Muscle layer of colon (tissue), 2 donors: ENCODE data around the gene ME1.
"Not testable (repeated sequence)": the region's sequence is repeated elsewhere in the genome, so short reads cannot be mapped to it uniquely, and the experiment has no call there.

ENCODE experiments used
- H3K27ac ChIP-seq: one replicate; pipeline ENCODE4 v1.7.0; 2013; ENCODE audit warnings: low read depth, mild to moderate bottlenecking, low read length, moderate library complexity
- H3K27me3 ChIP-seq, 2 donors: one replicate each; pipeline ENCODE4 v1.7.0; 2013; ENCODE audit warnings: low read length in 2 of 2, mild to moderate bottlenecking in 2 of 2; ENCODE audit not compliant: insufficient read depth in 2 of 2, control insufficient read depth in 1 of 2
- H3K36me3 ChIP-seq: one replicate; pipeline ENCODE4 v1.7.0; 2013; ENCODE audit warnings: mild to moderate bottlenecking, low read length; ENCODE audit not compliant: insufficient read depth
- H3K4me1 ChIP-seq: one replicate; pipeline ENCODE4 v1.7.0; 2013; ENCODE audit warnings: mild to moderate bottlenecking, low read length; ENCODE audit not compliant: insufficient read depth
- H3K4me3 ChIP-seq, 2 donors: one replicate each; pipeline ENCODE4 v1.7.0; 2013; ENCODE audit warnings: low read length in 2 of 2, low read depth in 1 of 2, mild to moderate bottlenecking in 1 of 2, moderate library complexity in 1 of 2
- H3K9ac ChIP-seq: one replicate; pipeline ENCODE4 v1.7.0; 2013; ENCODE audit warnings: low read length
- H3K9me3 ChIP-seq: one replicate; pipeline ENCODE4 v1.7.0; 2013; ENCODE audit warnings: mild to moderate bottlenecking, low read length
- donor health status: abdominal sarcoma.
- donor health status: Adenocarcinoma of cecum.

The ME1 gene

DNA sequence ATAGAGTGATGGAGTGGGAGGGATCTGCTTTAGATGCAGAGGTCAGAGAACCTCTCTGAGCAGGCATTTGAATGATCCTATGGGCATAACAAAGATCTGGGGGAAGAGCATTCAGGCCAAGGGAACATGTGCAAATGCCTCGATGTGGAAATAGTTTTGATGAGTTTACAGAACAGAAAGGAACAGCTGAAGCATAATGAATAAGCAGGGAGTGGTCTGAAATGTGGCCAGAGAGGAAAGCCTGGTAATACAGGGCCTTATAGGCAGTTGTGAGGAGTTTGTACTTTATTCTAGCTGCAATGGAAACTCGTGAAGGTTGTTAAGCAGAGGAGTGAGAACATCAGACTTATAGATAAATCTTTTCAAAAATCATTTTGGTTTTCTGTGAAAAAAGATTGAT is 33.0 kb upstream of the ME1 start:
- Histone ChIP-seq H3K27ac (no peak overlapping the region), H3K9ac (no peak overlapping the region), H3K27me3 (no peaks in the 10 kb centered on the region), H3K36me3 (no peaks in the 10 kb centered on the region), H3K4me1 (no peaks in the 10 kb centered on the region), H3K4me3 (no peak overlapping the region), H3K9me3 (no peaks in the 10 kb centered on the region)

DNA sequence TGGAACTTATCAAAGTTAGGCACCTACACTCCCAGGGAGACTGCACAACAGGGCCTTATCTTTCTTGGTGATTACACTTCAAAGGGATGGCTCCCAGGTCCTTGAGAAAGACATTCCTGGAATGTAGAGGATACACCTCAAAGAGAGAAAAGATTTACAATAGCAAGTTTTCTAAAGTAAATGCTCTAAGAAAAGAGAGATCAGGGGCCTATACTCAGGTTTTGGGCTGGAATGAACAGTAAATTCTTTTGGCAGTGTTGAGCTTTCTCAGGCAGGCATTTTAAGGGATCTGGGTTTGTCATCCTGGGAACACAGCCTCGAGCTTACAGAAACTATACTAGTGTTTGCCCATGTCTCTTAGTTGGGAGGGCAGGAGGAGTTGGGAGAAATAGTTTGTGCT is 31.7 kb upstream of the ME1 start:
- Histone ChIP-seq H3K9me3 (no peaks in the 10 kb centered on the region), H3K4me1 (no peaks in the 10 kb centered on the region), H3K4me3 (no peak overlapping the region), H3K27me3 (no peaks in the 10 kb centered on the region), H3K36me3 (no peaks in the 10 kb centered on the region), H3K27ac (no peak overlapping the region), H3K9ac (no peak overlapping the region)

DNA sequence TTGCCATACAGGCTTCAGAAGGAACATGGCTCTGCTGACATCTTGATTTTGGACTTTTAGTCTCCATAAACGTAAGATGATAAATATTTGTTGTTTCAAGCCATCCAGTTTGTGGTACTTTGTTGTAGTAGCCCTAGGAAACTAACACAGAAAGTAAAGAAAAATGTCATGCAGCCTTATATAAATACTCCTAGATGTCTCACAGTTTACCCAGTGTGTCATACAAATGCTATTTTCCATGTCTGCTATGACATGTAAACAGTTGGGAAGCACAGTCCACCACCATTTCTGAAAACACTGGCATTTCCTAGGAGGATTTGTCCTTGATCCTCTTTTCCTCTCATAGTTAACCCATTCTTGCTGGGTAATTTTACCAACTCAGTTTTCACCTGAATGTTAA is 30.6 kb upstream of the ME1 start:
- Histone ChIP-seq H3K9me3 (no peaks in the 10 kb centered on the region), H3K4me3 (no peak overlapping the region), H3K4me1 (no peaks in the 10 kb centered on the region), H3K27me3 (no peaks in the 10 kb centered on the region), H3K9ac (no peak overlapping the region), H3K27ac (no peak overlapping the region), H3K36me3 (no peaks in the 10 kb centered on the region)

DNA sequence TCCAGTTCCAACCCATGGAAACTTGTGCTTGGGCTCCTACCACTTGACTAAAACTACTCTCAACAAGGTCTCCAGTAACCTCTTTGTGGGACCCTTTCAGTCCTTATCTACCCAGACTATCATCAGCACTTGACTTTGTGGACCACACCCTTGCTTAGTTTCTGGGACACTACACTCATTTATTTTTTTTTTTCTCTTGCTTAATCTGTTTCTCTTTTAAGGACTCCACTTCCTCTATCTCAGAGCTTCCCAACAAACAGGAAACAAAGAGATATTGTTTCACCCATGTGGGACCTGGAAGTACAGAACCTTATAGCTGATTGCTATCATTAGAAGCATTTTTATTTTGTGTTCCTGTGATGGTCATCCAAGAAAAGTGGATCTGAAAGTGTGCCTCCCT is 28.8 kb upstream of the ME1 start:
- H3K9ac ChIP-seq = no peak overlapping the region
- H3K4me3 ChIP-seq = no peak overlapping the region
- no peaks in the 10 kb centered on the region for H3K4me1 ChIP-seq
- H3K27ac ChIP-seq = no peak overlapping the region
- no peaks in the 10 kb centered on the region for H3K36me3 ChIP-seq
- no peaks in the 10 kb centered on the region for H3K27me3 ChIP-seq
- H3K9me3 ChIP-seq = no peaks in the 10 kb centered on the region

DNA sequence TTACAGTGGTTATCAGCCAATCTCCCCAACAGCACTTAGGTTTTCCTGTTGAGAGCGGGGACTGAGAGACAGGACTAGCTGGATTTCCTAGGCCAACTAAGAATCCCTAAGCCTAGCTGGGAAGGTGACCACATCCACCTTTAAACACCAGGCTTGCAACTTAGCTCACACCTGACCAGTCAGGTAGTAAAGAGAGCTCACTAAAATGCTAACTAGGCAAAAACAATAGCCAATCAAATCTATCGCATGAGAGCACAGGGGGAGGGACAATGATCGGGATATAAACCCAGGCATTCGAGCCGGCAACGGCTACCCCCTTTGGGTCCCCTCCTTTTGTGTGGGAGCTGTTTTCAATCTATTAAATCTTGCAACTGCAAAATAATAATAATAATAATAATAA is 19.2 kb upstream of the ME1 start:
- not testable (repeated sequence) for H3K4me3 ChIP-seq, H3K9ac ChIP-seq, H3K27ac ChIP-seq, H3K36me3 ChIP-seq, H3K27me3 ChIP-seq, H3K4me1 ChIP-seq, H3K9me3 ChIP-seq

DNA sequence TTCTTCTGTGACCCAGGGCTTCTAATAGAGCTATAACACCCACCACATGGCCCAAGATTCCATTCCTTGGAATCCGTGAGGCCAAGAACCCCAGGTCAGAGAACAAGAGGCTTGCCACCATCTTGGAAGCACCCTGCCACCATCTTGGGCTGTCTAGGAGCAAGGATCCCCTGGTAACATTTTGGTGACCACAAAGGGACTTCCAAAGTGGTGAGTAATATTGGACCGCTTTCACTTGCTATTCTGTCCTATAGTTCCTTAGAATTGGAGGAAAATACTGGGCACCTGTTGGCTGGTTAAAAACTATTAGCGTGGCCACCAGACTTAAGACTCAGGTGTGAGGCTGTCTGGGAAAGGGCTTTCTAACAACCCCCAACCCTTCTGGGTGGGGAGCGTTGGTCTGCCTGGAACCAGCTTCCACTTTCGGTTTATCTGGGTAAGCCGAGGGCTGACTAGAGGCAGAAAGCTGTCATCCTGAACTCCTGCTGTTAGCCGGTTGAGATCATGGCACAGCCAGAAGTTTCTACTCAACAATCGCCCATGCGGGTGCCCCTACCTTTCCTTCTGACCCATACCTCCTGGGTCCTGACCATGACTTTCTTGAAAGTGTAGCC is 13.3 kb upstream of the ME1 start:
- not testable (repeated sequence) for H3K9ac ChIP-seq, H3K4me3 ChIP-seq, H3K9me3 ChIP-seq, H3K27ac ChIP-seq, H3K27me3 ChIP-seq, H3K4me1 ChIP-seq, H3K36me3 ChIP-seq

DNA sequence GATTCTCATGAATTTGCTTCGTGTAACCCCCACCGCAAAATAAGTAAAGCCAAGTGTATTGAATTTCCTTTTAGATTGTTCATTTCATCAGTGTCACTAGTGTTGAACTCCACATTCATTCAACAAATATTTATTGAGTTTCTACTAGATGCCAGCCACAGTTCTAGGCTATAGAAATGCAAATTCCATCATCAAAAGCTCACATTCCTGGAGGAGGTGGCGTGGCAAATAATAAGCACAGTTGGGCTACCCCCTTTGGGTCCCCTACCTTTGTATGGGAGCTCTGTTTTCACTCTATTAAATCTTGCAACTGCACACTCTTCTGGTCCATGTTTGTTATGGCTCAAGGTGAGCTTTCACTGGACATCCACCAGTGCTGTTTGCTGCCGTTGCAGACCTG is 12.7 kb upstream of the ME1 start:
- Histone ChIP-seq H3K27me3 (no peaks in the 10 kb centered on the region), H3K4me3 (no peak overlapping the region), H3K27ac (no peak overlapping the region), H3K9me3 (no peaks in the 10 kb centered on the region), H3K9ac (no peak overlapping the region), H3K36me3 (no peaks in the 10 kb centered on the region), H3K4me1 (no peaks in the 10 kb centered on the region)

DNA sequence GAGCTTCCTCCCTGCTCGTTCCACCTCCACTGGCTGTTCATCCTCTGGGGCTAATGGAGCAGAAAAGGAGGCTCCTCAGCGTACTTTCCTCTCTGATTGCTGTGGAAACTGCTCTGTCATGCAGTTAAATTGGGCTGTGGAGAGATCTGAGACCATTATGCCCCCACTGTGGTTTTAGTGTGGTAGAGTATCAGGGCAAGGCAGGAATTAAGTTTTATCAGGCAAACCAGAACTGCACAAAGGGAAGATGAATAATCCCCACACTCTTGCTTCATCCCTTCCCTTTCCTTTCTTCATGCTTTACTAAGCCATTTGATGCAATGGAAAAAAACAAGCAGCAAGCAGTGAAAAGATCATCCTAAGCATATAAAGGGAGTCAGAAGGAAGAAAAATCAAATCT is 11.9 kb upstream of the ME1 start:
- Histone ChIP-seq H3K4me3 (no peak overlapping the region), H3K27ac (no peak overlapping the region), H3K36me3 (no peaks in the 10 kb centered on the region), H3K27me3 (no peaks in the 10 kb centered on the region), H3K9me3 (no peaks in the 10 kb centered on the region), H3K4me1 (no peaks in the 10 kb centered on the region), H3K9ac (no peak overlapping the region)

DNA sequence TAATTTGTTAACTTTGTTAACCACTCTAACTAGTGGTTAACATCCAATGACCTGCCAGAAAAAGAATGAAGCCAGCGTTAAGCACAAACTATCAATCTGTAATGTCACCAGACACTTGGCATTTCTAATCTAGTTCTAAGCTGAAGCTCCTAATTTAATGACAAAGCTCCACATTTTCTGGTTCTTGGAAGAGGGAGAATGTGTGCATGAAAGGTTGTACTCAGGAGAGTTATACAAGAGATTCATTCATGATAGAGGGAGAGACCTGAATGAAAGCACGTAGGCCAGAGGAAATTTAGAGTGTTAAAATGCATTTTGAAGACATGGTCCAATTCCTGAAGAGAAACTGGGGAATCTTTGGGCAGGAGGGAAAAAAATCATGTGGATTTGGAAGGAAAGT is 8.3 kb upstream of the ME1 start:
- Histone ChIP-seq H3K36me3 (no peaks in the 10 kb centered on the region), H3K27me3 (no peaks in the 10 kb centered on the region), H3K4me3 (no peak overlapping the region), H3K9ac (no peak overlapping the region), H3K9me3 (no peaks in the 10 kb centered on the region), H3K4me1 (no peaks in the 10 kb centered on the region), H3K27ac (no peak overlapping the region)

DNA sequence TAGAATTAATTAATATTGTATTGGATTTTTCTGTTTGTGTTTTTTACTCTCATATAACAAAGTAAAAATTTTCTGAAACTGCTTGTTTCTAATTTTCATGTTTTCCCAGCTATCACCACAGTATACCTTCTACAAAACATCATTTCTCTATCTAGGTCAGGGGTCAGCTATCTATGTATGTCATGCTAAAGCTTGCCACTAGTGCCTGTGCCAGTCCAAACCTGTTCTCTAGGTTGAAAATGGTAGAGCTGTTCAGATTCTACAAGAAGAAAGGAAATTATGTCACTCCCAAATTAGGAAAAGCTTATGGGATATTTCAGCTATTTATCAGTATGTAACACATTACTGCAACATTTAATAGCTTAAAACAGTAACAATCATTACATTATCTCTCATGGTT is 5.8 kb upstream of the ME1 start:
- peaks cover 1% of the 10 kb centered on the region for H3K4me1 ChIP-seq
- H3K4me3 ChIP-seq = no peak overlapping the region
- no peaks in the 10 kb centered on the region for H3K36me3 ChIP-seq
- H3K27ac ChIP-seq = no peak overlapping the region
- H3K9me3 ChIP-seq = no peaks in the 10 kb centered on the region
- H3K9ac ChIP-seq = no peak overlapping the region
- no peaks in the 10 kb centered on the region for H3K27me3 ChIP-seq

DNA sequence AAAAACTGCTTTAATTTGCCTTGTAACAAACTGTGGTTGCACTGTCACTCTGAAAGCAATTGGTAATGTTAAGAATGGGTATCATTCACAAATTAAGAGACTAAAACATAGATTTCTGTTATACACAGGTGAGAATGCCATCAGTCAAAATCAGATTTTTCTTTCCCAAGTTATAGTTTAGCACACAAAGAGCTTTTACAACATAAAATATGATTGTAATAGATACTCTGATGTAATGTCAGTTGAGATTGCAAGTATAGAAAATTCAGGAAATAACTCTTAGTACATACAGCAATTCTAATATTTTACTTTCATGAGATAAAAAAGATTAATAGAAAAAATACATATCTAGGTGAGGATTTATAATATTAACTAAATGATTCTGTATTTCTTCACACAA is 2.3 kb upstream of the ME1 start:
- no peak overlapping the region for H3K9ac ChIP-seq
- no peaks in the 10 kb centered on the region for H3K36me3 ChIP-seq
- no peak overlapping the region for H3K4me3 ChIP-seq
- no peaks in the 10 kb centered on the region for H3K27me3 ChIP-seq
- peaks cover 4% of the 10 kb centered on the region for H3K4me1 ChIP-seq
- no peak overlapping the region for H3K27ac ChIP-seq
- no peaks in the 10 kb centered on the region for H3K9me3 ChIP-seq

DNA sequence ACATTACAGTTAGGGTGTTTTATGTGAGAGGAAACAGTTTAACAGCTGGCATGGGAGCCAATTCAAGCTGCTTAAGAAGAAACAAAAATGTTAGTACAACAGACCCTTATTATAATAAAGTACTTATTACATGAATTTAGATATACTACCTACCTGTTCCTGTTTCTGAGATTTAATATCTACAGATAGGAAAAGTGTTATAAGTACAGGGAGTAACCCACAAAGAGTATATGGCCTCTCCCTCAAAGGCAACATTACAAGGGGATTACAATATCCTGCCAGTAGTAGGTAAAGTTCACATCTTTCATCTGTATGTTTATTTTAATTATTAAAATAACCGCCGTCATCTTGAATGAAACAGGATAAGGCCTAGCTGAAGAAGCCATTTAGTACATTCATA is 1.8 kb upstream of the ME1 start:
- H3K4me3 ChIP-seq = no peak overlapping the region
- H3K9me3 ChIP-seq = no peaks in the 10 kb centered on the region
- H3K4me1 ChIP-seq = peaks cover 4% of the 10 kb centered on the region
- no peaks in the 10 kb centered on the region for H3K36me3 ChIP-seq
- no peak overlapping the region for H3K9ac ChIP-seq
- H3K27me3 ChIP-seq = no peaks in the 10 kb centered on the region
- H3K27ac ChIP-seq = no peak overlapping the region
